Measurements from ENCODE around the gene CDH23. TPM values are rescaled to one million over a fixed set of nuclear protein-coding genes. Genes with fewer than 3 reads are reported as not detected.

Gene CDH23
- total and polyA plus RNA-seq, 9 of the 15 experiments (the other 6 are each of a cell fraction or from before 2014, with no cell fraction given): 0.18 to 1.2 (median 0.47) TPM

- peak; percentile 85 for TF ChIP-seq MYC (IDR thresholded peaks at IDR 0.05; ENCODE audit: low read depth, low read length)
- 0 out of 2 replicates have a peak, but pooled peaks have one; percentile 35 for TF ChIP-seq MYC (CRISPR knock-in tag; IDR thresholded peaks at IDR 0.05; ENCODE audit: borderline replicate concordance, low read depth)
- no peak for TF ChIP-seq SMAD4 (CRISPR knock-in tag; conservative IDR thresholded peaks at IDR 0.05)
- no peak for TF ChIP-seq CHD4 (IDR thresholded peaks at IDR 0.05; ENCODE audit: insufficient read depth, insufficient replicate concordance, low read depth, low read length, poor library complexity, severe bottlenecking)
- TF ChIP-seq, protein P1, sequence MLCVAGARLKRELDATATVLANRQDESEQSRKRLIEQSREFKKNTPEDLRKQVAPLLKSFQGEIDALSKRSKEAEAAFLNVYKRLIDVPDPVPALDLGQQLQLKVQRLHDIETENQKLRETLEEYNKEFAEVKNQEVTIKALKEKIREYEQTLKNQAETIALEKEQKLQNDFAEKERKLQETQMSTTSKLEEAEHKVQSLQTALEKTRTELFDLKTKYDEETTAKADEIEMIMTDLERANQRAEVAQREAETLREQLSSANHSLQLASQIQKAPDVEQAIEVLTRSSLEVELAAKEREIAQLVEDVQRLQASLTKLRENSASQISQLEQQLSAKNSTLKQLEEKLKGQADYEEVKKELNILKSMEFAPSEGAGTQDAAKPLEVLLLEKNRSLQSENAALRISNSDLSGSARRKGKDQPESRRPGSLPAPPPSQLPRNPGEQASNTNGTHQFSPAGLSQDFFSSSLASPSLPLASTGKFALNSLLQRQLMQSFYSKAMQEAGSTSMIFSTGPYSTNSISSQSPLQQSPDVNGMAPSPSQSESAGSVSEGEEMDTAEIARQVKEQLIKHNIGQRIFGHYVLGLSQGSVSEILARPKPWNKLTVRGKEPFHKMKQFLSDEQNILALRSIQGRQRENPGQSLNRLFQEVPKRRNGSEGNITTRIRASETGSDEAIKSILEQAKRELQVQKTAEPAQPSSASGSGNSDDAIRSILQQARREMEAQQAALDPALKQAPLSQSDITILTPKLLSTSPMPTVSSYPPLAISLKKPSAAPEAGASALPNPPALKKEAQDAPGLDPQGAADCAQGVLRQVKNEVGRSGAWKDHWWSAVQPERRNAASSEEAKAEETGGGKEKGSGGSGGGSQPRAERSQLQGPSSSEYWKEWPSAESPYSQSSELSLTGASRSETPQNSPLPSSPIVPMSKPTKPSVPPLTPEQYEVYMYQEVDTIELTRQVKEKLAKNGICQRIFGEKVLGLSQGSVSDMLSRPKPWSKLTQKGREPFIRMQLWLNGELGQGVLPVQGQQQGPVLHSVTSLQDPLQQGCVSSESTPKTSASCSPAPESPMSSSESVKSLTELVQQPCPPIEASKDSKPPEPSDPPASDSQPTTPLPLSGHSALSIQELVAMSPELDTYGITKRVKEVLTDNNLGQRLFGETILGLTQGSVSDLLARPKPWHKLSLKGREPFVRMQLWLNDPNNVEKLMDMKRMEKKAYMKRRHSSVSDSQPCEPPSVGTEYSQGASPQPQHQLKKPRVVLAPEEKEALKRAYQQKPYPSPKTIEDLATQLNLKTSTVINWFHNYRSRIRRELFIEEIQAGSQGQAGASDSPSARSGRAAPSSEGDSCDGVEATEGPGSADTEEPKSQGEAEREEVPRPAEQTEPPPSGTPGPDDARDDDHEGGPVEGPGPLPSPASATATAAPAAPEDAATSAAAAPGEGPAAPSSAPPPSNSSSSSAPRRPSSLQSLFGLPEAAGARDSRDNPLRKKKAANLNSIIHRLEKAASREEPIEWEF (CRISPR knock-in tag; IDR thresholded peaks at IDR 0.05): no peak
- no peak for TF ChIP-seq ZBTB49 (CRISPR knock-in tag; IDR thresholded peaks at IDR 0.05; ENCODE audit: borderline replicate concordance)
- TF ChIP-seq TOE1 (IDR thresholded peaks at IDR 0.05; ENCODE audit: borderline replicate concordance): no peak
- no peak for TF ChIP-seq TOE1 (CRISPR knock-in tag; IDR thresholded peaks at IDR 0.05; ENCODE audit: borderline replicate concordance, low read depth)
Observed at GRCh38 chr10:71692598-71693306, 296.0 kb downstream of the CDH23 start (continued).
